LNCAP (cell line): ENCODE data around the gene CDCA7L.

Experiments
- TF ChIP-seq, protein P1 (sequence below): fragments of 450-650 bp; IDR thresholded peaks from 2 replicates; pipeline ENCODE4 v1.5.1; 2017; ENCODE audit warnings: mild to moderate bottlenecking

The CDCA7L gene

DNA sequence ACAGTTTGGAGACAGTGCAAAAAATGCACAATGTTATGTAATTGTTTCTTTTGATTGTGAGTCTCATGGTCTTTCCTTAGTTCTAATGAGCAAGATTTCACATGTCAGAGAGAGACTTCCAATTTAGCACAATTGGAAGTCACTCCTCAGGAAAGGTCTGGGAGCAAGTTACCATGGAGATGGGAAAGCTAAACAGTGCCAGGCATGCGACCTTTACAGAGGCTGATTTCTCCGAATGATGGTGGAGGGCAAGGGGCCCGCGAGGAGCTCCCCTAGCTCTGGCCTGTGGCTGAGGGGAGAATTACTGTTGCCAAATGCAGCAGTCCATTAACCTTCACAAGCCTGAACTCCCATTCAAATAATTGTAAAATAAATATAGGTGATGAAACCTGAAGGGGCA lies 59.3 kb downstream of the CDCA7L start:
- TF ChIP-seq, protein P1, sequence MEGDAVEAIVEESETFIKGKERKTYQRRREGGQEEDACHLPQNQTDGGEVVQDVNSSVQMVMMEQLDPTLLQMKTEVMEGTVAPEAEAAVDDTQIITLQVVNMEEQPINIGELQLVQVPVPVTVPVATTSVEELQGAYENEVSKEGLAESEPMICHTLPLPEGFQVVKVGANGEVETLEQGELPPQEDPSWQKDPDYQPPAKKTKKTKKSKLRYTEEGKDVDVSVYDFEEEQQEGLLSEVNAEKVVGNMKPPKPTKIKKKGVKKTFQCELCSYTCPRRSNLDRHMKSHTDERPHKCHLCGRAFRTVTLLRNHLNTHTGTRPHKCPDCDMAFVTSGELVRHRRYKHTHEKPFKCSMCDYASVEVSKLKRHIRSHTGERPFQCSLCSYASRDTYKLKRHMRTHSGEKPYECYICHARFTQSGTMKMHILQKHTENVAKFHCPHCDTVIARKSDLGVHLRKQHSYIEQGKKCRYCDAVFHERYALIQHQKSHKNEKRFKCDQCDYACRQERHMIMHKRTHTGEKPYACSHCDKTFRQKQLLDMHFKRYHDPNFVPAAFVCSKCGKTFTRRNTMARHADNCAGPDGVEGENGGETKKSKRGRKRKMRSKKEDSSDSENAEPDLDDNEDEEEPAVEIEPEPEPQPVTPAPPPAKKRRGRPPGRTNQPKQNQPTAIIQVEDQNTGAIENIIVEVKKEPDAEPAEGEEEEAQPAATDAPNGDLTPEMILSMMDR = no peak

DNA sequence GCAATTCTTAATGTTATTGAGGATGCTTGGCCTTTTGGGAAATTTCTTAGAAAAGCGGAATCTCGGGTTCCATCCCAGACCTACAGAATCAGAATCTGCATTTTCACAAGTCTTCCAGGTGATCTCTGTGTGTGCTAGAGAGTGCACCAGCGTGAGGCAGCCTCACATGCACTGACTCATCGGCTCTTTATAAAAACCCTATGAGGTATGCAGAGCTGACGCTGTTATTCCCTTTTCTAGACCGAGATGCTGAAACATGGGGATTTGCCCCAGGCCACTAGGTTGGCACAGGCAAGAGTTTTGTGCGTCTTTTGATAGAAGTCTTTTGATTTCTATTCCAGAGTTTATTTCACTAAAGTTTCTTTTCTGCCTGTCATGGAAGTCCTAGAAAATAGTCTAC lies 61.2 kb downstream of the CDCA7L start:
- TF ChIP-seq, protein P1 = no peak

DNA sequence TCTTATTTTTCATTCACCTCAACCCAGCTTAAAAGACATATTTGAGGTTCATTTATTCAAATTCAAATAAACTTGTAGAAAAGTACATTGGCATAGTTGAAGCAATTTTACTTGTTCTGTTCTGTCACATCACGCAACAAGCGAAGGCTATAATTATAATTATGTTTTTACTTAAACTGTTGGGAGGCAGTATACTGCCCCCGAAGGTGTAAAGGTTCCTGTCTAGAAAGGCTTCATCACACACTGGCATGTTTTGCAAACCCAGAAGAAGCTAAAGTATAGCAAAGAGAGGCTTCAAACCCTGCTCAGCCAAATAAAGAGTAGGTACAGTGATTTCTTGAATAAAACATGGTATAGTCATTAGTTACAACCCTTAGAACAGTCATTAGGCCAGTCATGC lies 62.6 kb downstream of the CDCA7L start:
- TF ChIP-seq, protein P1 = no peak

DNA sequence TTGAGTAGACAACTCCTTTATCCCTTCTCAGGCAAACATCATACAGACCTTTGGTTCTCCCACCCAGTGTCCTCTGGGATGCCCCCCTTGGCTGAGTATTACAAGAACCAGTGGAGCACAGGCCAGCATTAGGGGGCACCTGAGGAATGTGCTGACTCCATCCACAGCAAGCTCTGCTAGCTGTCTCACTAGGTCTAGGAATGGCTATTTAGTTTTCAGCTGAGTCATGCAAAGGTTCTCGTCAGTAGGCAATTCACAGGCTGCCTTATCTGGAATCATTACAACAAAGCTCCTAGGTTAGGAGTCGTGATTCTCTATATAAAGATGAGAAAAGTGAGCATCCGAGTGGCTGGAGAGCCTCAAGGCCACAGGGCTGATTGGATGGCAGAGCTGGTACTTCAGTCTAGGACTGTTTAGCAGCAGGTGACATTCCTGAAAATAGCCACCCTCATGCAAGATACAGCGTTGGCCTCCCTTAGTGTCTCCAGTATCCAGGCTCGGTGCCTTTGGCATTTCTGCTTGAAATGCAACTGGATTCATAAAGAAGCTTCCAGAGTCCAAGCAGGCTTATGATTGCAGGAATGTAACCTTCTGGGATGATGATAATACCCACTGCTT lies 75.8 kb downstream of the CDCA7L start:
- TF ChIP-seq, protein P1 = no peak

DNA sequence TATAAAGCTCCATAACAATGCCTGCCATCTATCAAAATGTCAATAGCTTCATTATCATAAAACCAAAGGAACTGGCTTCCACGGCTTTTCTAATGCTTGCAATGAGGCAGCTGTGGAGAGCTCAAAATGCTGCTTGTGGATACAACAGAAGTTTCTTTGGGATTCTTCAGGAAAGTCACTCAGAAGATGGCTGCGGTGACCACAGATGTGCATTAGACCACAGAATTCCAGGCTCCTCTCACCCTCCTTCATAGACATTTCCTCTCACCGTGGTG lies 77.2 kb downstream of the CDCA7L start:
- TF ChIP-seq, protein P1 = no peak

DNA sequence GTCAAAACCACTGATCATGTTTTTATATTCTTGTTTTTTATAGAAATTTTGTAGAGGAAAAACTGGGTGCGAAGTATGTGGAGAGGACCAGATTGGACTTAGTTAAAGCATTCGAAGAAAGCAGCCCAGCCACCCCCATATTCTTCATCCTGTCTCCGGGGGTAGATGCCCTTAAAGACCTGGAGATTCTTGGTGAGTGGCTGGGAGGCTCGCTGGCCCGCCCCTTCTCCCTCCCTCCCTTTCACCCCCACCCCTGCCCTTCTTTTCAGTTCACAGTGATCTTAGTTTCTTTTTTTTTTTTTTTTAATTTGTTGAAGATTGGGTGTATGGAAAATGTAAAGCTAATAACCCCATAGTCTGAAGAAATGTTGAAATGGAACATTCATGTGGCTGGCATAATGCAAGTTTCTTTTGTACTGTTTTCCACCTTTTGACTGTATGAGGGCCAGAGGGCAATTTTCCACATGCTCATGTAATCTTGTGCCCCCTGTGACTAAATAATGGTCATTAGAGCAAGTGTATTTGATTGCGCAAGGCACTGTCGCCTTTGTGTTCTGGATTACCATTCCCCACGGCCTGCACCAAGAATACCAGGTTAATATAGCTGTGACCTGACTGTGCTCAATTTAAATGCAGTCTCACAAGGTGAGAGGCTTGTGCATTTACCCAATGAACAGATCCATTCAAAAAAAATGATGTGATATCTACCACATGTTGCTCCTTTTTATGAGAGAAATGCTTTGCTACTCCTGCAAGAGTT lies 77.7 kb downstream of the CDCA7L start:
- TF ChIP-seq, protein P1 = no peak

DNA sequence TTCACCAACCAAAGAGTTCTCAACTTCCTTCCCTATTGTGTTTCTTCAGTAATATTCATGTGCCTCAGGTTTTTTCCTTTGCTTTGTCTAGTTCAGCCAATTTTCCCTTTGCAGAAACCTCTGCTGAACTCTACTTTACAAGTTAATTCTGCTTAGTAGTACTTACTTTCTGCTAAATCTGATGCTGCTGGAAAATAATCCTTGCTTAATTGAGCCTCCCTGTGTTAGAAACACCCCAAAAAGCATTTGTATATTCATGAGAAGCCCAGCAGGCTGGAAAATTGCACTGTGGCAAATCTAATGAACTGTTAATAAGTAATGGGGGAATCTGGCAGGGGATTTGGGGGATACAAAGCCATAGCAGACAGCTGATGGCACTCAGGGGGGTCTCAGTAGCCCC lies 78.5 kb downstream of the CDCA7L start:
- TF ChIP-seq, protein P1 = no peak
